Measurements from ENCODE around the gene TMEM151B. TPM values are rescaled to one million over a fixed set of nuclear protein-coding genes. Genes with fewer than 3 reads are reported as not detected.

Gene TMEM151B
- total RNA-seq, 1 donor from 2014 or later: 4.7 TPM

GRCh38 chr6:44264154-44265006, 5.9 kb upstream of the TMEM151B start:
- H3K27me3 Mint-ChIP-seq: peaks cover 22% of the 10 kb centered on the region
- DNase-seq (ENCODE audit: low spot score, unreplicated experiment): no peak
- H3K4me1 Mint-ChIP-seq (ENCODE audit: low read depth): peaks cover 14% of the 10 kb centered on the region
- peaks cover 2% of the 10 kb centered on the region for H3K36me3 Mint-ChIP-seq (ENCODE audit: insufficient read depth)
- TF ChIP-seq CTCF (IDR thresholded peaks at IDR 0.05; ENCODE audit: unreplicated experiment): no peak
- H3K9me3 Mint-ChIP-seq (ENCODE audit: low read depth): no peaks in the 10 kb centered on the region
- H3K4me3 Mint-ChIP-seq (ENCODE audit: low read depth): peak overlapping the region; percentile 85
- peak overlapping the region; percentile 62 for H3K27ac Mint-ChIP-seq

- H3K4me3 Mint-ChIP-seq (ENCODE audit: low read depth): peak within 1 kb of the TSS; percentile 85
- peaks cover 2% of the 10 kb centered on the region for H3K36me3 Mint-ChIP-seq (ENCODE audit: insufficient read depth)
- peak; percentile 35 for TF ChIP-seq CTCF (IDR thresholded peaks at IDR 0.05; ENCODE audit: unreplicated experiment)
- H3K4me1 Mint-ChIP-seq (ENCODE audit: low read depth): peaks cover 14% of the 10 kb centered on the region
- peak; percentile 90 for DNase-seq (ENCODE audit: low spot score, unreplicated experiment)
- H3K27ac Mint-ChIP-seq: peak within 1 kb of the TSS; percentile 62
- no peaks in the 10 kb centered on the region for H3K9me3 Mint-ChIP-seq (ENCODE audit: low read depth)
- H3K27me3 Mint-ChIP-seq: peaks cover 30% of the 10 kb centered on the region
These were observed 5.1 kb upstream of the TMEM151B start, which contains the start of gene NFKBIE for GRCh38 chr6:44265007-44265721. Gene NFKBIE, minus strand, starts transcription at chr6:44265551. Its CDS starts 205 bp downstream, at chr6:44265346.

GRCh38 chr6:44265722-44266233, 4.5 kb upstream of the TMEM151B start:
- peaks cover 30% of the 10 kb centered on the region for H3K27me3 Mint-ChIP-seq
- H3K36me3 Mint-ChIP-seq (ENCODE audit: insufficient read depth): peaks cover 2% of the 10 kb centered on the region
- DNase-seq (ENCODE audit: low spot score, unreplicated experiment): no peak
- peak overlapping the region; percentile 70 for H3K4me3 Mint-ChIP-seq (ENCODE audit: low read depth)
- H3K27ac Mint-ChIP-seq: no peak overlapping the region
- TF ChIP-seq CTCF (IDR thresholded peaks at IDR 0.05; ENCODE audit: unreplicated experiment): no peak
- peaks cover 14% of the 10 kb centered on the region for H3K4me1 Mint-ChIP-seq (ENCODE audit: low read depth)
- no peaks in the 10 kb centered on the region for H3K9me3 Mint-ChIP-seq (ENCODE audit: low read depth)

- H3K4me3 Mint-ChIP-seq (ENCODE audit: low read depth): peak overlapping the region; percentile 50
- H3K27me3 Mint-ChIP-seq: peaks cover 33% of the 10 kb centered on the region
- no peaks in the 10 kb centered on the region for H3K36me3 Mint-ChIP-seq (ENCODE audit: insufficient read depth)
- TF ChIP-seq CTCF (IDR thresholded peaks at IDR 0.05; ENCODE audit: unreplicated experiment): no peak
- no peaks in the 10 kb centered on the region for H3K9me3 Mint-ChIP-seq (ENCODE audit: low read depth)
- no peak for DNase-seq (ENCODE audit: low spot score, unreplicated experiment)
- H3K27ac Mint-ChIP-seq: no peak overlapping the region
- peaks cover 14% of the 10 kb centered on the region for H3K4me1 Mint-ChIP-seq (ENCODE audit: low read depth)
These were observed 3.9 kb upstream of the TMEM151B start for GRCh38 chr6:44266347-44266746.

- DNase-seq (ENCODE audit: low spot score, unreplicated experiment): no peak
- H3K4me1 Mint-ChIP-seq (ENCODE audit: low read depth): peaks cover 14% of the 10 kb centered on the region
- H3K27me3 Mint-ChIP-seq: peaks cover 36% of the 10 kb centered on the region
- no peaks in the 10 kb centered on the region for H3K36me3 Mint-ChIP-seq (ENCODE audit: insufficient read depth)
- H3K4me3 Mint-ChIP-seq (ENCODE audit: low read depth): no peak overlapping the region
- H3K27ac Mint-ChIP-seq: no peak overlapping the region
- no peaks in the 10 kb centered on the region for H3K9me3 Mint-ChIP-seq (ENCODE audit: low read depth)
- TF ChIP-seq CTCF (IDR thresholded peaks at IDR 0.05; ENCODE audit: unreplicated experiment): no peak
These were observed 3.0 kb upstream of the TMEM151B start for GRCh38 chr6:44267252-44267651.

All from progenitor cell of endocrine pancreas (in vitro differentiated cells).